Measurements from ENCODE around the gene ELL3.

Gene ELL3

GRCh38 chr15:43777267-43777914 is 625 bp upstream of the ELL3 start:
- Mint-ChIP-seq H3K9me3 (peaks cover 3% of the 10 kb centered on the region), H3K27me3 (ENCODE audit: low read depth) (peaks cover 5% of the 10 kb centered on the region), H3K27ac (peak overlapping the region in 2 of 3 experiments; percentile 29 to 51), H3K36me3 (ENCODE audit: low read depth) (peaks cover 7% of the 10 kb centered on the region), H3K4me3 (peak overlapping the region; percentile 85 to 90 (median 89)), H3K4me1 (peaks cover 4% of the 10 kb centered on the region)
- TF ChIP-seq, protein P1, sequence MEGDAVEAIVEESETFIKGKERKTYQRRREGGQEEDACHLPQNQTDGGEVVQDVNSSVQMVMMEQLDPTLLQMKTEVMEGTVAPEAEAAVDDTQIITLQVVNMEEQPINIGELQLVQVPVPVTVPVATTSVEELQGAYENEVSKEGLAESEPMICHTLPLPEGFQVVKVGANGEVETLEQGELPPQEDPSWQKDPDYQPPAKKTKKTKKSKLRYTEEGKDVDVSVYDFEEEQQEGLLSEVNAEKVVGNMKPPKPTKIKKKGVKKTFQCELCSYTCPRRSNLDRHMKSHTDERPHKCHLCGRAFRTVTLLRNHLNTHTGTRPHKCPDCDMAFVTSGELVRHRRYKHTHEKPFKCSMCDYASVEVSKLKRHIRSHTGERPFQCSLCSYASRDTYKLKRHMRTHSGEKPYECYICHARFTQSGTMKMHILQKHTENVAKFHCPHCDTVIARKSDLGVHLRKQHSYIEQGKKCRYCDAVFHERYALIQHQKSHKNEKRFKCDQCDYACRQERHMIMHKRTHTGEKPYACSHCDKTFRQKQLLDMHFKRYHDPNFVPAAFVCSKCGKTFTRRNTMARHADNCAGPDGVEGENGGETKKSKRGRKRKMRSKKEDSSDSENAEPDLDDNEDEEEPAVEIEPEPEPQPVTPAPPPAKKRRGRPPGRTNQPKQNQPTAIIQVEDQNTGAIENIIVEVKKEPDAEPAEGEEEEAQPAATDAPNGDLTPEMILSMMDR (IDR thresholded peaks at IDR 0.05; ENCODE audit: unreplicated experiment in 3 of 3) = peak; percentile 45 to 54 (median 48)

- no peak overlapping the region for H3K27ac Mint-ChIP-seq
- TF ChIP-seq, protein P1 (IDR thresholded peaks at IDR 0.05; ENCODE audit: unreplicated experiment in 3 of 3) = no peak
- peaks cover 4% of the 10 kb centered on the region for H3K4me1 Mint-ChIP-seq
- peaks cover 3% of the 10 kb centered on the region for H3K9me3 Mint-ChIP-seq
- H3K27me3 Mint-ChIP-seq (ENCODE audit: low read depth) = peaks cover 5% of the 10 kb centered on the region
- H3K4me3 Mint-ChIP-seq = peak overlapping the region; percentile 85 to 90 (median 89)
- H3K36me3 Mint-ChIP-seq (ENCODE audit: low read depth) = peaks cover 17% of the 10 kb centered on the region
These were observed 557 bp downstream of the ELL3 start for GRCh38 chr15:43776101-43776717.

GRCh38 chr15:43775411-43775965 is 1.3 kb downstream of the ELL3 start:
- Mint-ChIP-seq H3K4me1 (peaks cover 4% of the 10 kb centered on the region), H3K9me3 (peaks cover 3% of the 10 kb centered on the region), H3K27ac (peak overlapping the region in 1 of 3 experiments; percentile 11), H3K27me3 (ENCODE audit: low read depth) (peaks cover 5% of the 10 kb centered on the region), H3K36me3 (ENCODE audit: low read depth) (peaks cover 24% of the 10 kb centered on the region), H3K4me3 (peak overlapping the region; percentile 85 to 90 (median 89))
- TF ChIP-seq, protein P1 (IDR thresholded peaks at IDR 0.05; ENCODE audit: unreplicated experiment in 3 of 3) = peak; percentile 20 to 30 (median 25)

- Mint-ChIP-seq H3K27ac (no peak overlapping the region), H3K4me3 (peak overlapping the region in 1 of 3 experiments; percentile 15), H3K9me3 (peaks cover 3% of the 10 kb centered on the region), H3K36me3 (ENCODE audit: low read depth) (peaks cover 38% of the 10 kb centered on the region), H3K27me3 (ENCODE audit: low read depth) (peaks cover 5% of the 10 kb centered on the region), H3K4me1 (peaks cover 4% of the 10 kb centered on the region)
- TF ChIP-seq, protein P1 (IDR thresholded peaks at IDR 0.05; ENCODE audit: unreplicated experiment in 3 of 3) = no peak
These were observed 2.7 kb downstream of the ELL3 start for GRCh38 chr15:43774062-43774461.

- Mint-ChIP-seq H3K4me1 (peaks cover 4% of the 10 kb centered on the region), H3K27me3 (ENCODE audit: low read depth) (peaks cover 5% of the 10 kb centered on the region), H3K9me3 (no peaks in the 10 kb centered on the region), H3K4me3 (no peak overlapping the region), H3K36me3 (ENCODE audit: low read depth) (peaks cover 51% of the 10 kb centered on the region), H3K27ac (no peak overlapping the region)
- TF ChIP-seq, protein P1 (IDR thresholded peaks at IDR 0.05; ENCODE audit: unreplicated experiment in 3 of 3) = no peak
These were observed 4.1 kb downstream of the ELL3 start for GRCh38 chr15:43772624-43773023.

All from nephron (organoid).